Heart left ventricle (tissue), 16 donors: Measurements from ENCODE around the gene USHBP1. TPM values are rescaled to one million over a fixed set of nuclear protein-coding genes. Genes with fewer than 3 reads are reported as not detected.

Experiments used
- ATAC-seq, 4 donors: fragments of 200-7000 bp; cut with Tn5 transposase; one replicate each; pipeline ENCODE4 v1.9.1; 2020 to 2022; ENCODE audit warnings: moderate library complexity in 4 of 4, mild to moderate bottlenecking in 3 of 4, moderate number of reproducible peaks in 1 of 4
- DNase-seq, 5 donors: peaks; one replicate each; pipeline ENCODE4 v3.0.0-alpha.2; 2020
- H3K27ac ChIP-seq, 12 donors: fragments of 200-600 bp; sonication (generic) in 4 of 12; one replicate each; pipeline versions ENCODE4 v1.5.0 to v1.8.0; 2016 to 2022; ENCODE audit warnings: mild to moderate bottlenecking in 2 of 12
- H3K27me3 ChIP-seq, 9 donors: fragments of 200-600 bp; sonication (generic) in 2 of 9; one replicate each; pipeline versions ENCODE4 v1.5.1 to v1.8.0; 2016 to 2022; ENCODE audit warnings: mild to moderate bottlenecking in 3 of 9
- H3K36me3 ChIP-seq, 9 donors: fragments of 200-600 bp; sonication (generic) in 2 of 9; one replicate each; pipeline versions ENCODE4 v1.5.0 to v1.8.0; 2018 to 2022; ENCODE audit warnings: mild to moderate bottlenecking in 2 of 9
- H3K4me1 ChIP-seq, 12 donors: fragments of 200-600 bp; sonication (generic) in 4 of 12; one replicate each; pipeline versions ENCODE4 v1.5.0 to v1.8.0; 2016 to 2022; ENCODE audit warnings: mild to moderate bottlenecking in 3 of 12
- H3K4me3 ChIP-seq, 12 donors: fragments of 200-600 bp; sonication (generic) in 4 of 12; one replicate each; pipeline versions ENCODE4 v1.5.0 to v1.8.0; 2017 to 2022; ENCODE audit warnings: mild to moderate bottlenecking in 9 of 12, moderate library complexity in 4 of 12
- H3K9me3 ChIP-seq, 12 donors: fragments of 200-600 bp; sonication (generic) in 4 of 12; one replicate each; pipeline versions ENCODE4 v1.5.0 to v1.8.0; 2016 to 2022; ENCODE audit warnings: mild to moderate bottlenecking in 1 of 12
- POLR2A ChIP-seq, 2 donors: fragments of 450-650 bp; IDR thresholded peaks; one replicate each; pipeline ENCODE4 v1.6.1; 2017; ENCODE audit warnings: antibody characterized with exemption in 2 of 2, mild to moderate bottlenecking in 2 of 2, moderate library complexity in 2 of 2
- WGBS, 4 donors: extraction: QIAGEN DNeasy Blood & Tissue Kit in 2 of 4; methylation state at CpG; one replicate each; pipeline versions ENCODE4 v1.1.5 to v1.1.7; 2013 to 2018; 5-methylcytosine and 5-hydroxymethylcytosine counted together
- intact Hi-C, 10 donors: fragments of 100-400 bp; cut with DNase I; formaldehyde crosslinking; loops; one replicate each; pipeline versions ENCODE4 v1.11.1 to v1.14.2; 2022
- polyA plus RNA-seq, 2 donors: library from polyadenylated mRNA; stranded (reverse); fragments of 200-250 nt; gene quantifications; one replicate each; pipeline ENCODE4 v1.2.3, GENCODE V29; 2013
- total RNA-seq, 9 donors: library from RNA; depleted of rRNA in 2 of 9; stranded (reverse); fragments of >200 nt in 2 of 9; fragmentation: NEBNext Ultra II Directional in 3 of 9; extraction: Animal tissue kit (Norgen Biotek cat#: 25700) in 3 of 9; gene quantifications; one replicate each; pipeline versions ENCODE4 v1.1.0 to v1.2.4, GENCODE V29; 2016 to 2023
- TF ChIP-seq, protein P1 (sequence below), 12 donors: fragments of 200-600 bp; sonication (generic) in 4 of 12; IDR thresholded peaks; one replicate each; pipeline versions ENCODE4 v1.5.0 to v1.8.0; 2018 to 2022; ENCODE audit warnings: antibody characterized with exemption in 12 of 12, mild to moderate bottlenecking in 5 of 12
- donor health status: ischemic (EF 13 %, LVEDD 7.1; RV severe dilation, severe dysfunction).
- donor health status: healthy with polysubstance abuse.
- donor health status: DM: no; HTN: yes; CAD: no.
- donor health status: DM: no; HTN: no; CAD: no.
- donor health status: ischemic (EF 25% LVEDD 6.9; RV normal size, moderate dysfunction).
- donor health status: ischemic (EF 25% LVEDD 5.7; RV mildly dilated, moderate dysfunction).
- donor health status: healthy.
- donor health status: DM: yes; HTN: yes; CAD: no.
- donor health status: ischemic (EF 35%, LVEDD 5.7; RV mildly dilated, moderate dysfunction).
- donor health status: nonischemic (EF 11% LVEDD 7.7; RV severe dilation, severe dysfunction).
- donor health status: DM: yes; HTN: yes; CAD: no.
- donor health status: PGD.
- donor health status: ischemic (EF 29% LVEDD 5.4; RV normal size, mild dysfunction).
- donor health status: nonischemic (EF 23%, LVEDD 6.1; RV moderate dilation, normal function).

The USHBP1 gene
- total and polyA plus RNA-seq, 11 donors, result 3.7 to 14.6 (median 7.7) TPM

DNA sequence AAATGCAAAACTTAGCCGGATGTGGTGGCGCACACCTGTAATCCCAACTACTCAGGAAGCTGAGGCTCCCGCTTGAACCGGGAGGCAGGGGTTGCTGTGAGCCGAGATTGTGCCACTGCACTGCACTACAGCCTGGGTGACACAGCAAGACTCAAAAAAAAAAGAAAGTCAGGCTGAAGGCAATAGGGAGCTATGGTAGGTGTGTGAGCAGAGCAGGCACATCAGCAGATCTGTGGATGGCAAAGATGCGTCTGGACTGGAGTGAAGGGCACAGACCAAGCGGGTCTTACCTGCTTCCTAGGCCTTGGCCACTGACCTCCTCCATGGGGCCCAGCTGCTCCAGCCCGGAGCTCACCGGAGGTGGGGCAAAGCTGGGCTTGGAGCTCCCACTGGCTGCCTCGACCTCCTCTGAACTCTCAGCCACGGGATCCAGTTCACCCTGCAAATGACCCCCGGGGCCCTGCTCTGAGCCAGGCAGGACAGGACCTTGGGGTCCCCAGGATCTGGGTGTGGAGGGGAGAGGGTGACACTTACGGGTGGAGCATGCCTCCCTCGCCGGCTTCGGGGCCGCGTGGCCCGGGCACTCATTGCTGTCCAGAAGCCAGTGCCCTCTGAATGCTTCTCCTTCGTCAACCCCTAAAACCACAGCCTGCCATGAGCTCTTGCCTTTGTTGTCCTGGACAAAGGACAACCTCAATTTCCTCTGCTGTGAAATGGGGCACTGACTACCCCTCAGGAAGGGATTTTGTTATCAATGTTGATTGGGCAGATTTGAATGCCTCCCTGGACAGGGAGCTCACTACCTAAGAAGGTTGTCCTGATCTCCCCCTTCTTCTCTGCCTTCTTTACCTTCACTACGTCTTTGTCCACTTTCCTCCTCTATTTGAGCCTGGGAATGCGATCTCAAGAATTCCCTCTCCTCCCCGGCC lies 569 bp downstream of the USHBP1 start:
- Histone ChIP-seq H3K4me3 (peak overlapping the region; percentile 29 to 83 (median 60)), H3K36me3 (peaks cover 0 to 18% (median 4%) of the 10 kb centered on the region in 9 donors), H3K27me3 (no peaks in the 10 kb centered on the region), H3K27ac (peak overlapping the region; percentile 66 to 98 (median 88)), H3K4me1 (peaks cover 0 to 23% (median 15%) of the 10 kb centered on the region in 12 donors), H3K9me3 (peaks cover 0 to 11% (median 2%) of the 10 kb centered on the region in 12 donors)
- TF ChIP-seq POLR2A (IDR thresholded peaks at IDR 0.05), result no peak
- TF ChIP-seq, protein P1, sequence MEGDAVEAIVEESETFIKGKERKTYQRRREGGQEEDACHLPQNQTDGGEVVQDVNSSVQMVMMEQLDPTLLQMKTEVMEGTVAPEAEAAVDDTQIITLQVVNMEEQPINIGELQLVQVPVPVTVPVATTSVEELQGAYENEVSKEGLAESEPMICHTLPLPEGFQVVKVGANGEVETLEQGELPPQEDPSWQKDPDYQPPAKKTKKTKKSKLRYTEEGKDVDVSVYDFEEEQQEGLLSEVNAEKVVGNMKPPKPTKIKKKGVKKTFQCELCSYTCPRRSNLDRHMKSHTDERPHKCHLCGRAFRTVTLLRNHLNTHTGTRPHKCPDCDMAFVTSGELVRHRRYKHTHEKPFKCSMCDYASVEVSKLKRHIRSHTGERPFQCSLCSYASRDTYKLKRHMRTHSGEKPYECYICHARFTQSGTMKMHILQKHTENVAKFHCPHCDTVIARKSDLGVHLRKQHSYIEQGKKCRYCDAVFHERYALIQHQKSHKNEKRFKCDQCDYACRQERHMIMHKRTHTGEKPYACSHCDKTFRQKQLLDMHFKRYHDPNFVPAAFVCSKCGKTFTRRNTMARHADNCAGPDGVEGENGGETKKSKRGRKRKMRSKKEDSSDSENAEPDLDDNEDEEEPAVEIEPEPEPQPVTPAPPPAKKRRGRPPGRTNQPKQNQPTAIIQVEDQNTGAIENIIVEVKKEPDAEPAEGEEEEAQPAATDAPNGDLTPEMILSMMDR (IDR thresholded peaks at IDR 0.05), result no peak
- DNase-seq (no peak), ATAC-seq (no peak)
- intact Hi-C loops, result loop anchor here in 3 of 10 donors (5.0 to 10.0 kb wide), 2 partner anchors 47 to 189 kb away; partner anchors contain the start of genes USE1 (in 2 of the 3), HAUS8 (in 1 of the 3) and MYO9B (in 1 of the 3)
- WGBS, 4 donors, result 62 to 75% (median 69%) methylated on average over 13 to 23 of the region's 23 CpGs

GRCh38 chr19:17262557-17262956 lies 2.0 kb downstream of the USHBP1 start:
- ATAC-seq (no peak), DNase-seq (no peak)
- peak overlapping the region in 7 of 12 donors; percentile 12 to 97 (median 90) for H3K27ac ChIP-seq
- TF ChIP-seq, protein P1 (IDR thresholded peaks at IDR 0.05), result no peak
- no peak for TF ChIP-seq POLR2A (IDR thresholded peaks at IDR 0.05)
- H3K4me3 ChIP-seq, result peak overlapping the region in 10 of 12 donors; percentile 29 to 83 (median 62)
- no peaks in the 10 kb centered on the region for H3K27me3 ChIP-seq
- H3K9me3 ChIP-seq, result peaks cover 0 to 12% (median 2%) of the 10 kb centered on the region in 12 donors
- WGBS, 4 donors, result 52 to 68% (median 61%) methylated on average over 11 to 16 of the region's 16 CpGs
- peaks cover 0 to 29% (median 0%) of the 10 kb centered on the region in 9 donors for H3K36me3 ChIP-seq
- intact Hi-C loops, result loop anchor here in 3 of 10 donors (5.0 to 10.0 kb wide), 2 partner anchors 45 to 188 kb away; partner anchors contain the start of genes USE1 (in 2 of the 3), HAUS8 (in 1 of the 3) and MYO9B (in 1 of the 3)
- peaks cover 0 to 15% (median 7%) of the 10 kb centered on the region in 12 donors for H3K4me1 ChIP-seq

- intact Hi-C loops, result loop anchor here in 3 of 10 donors (2.0 to 10.0 kb wide), 3 partner anchors 22 to 186 kb away; partner anchors contain the start of genes USE1 (in 2 of the 3), HAUS8 (in 1 of the 3) and MYO9B (in 1 of the 3)
- TF ChIP-seq, protein P1 (IDR thresholded peaks at IDR 0.05), result peak; percentile 78 to 92 (median 88)
- no peak for TF ChIP-seq POLR2A (IDR thresholded peaks at IDR 0.05)
- peak; percentile 65 to 87 (median 84) for ATAC-seq
- WGBS, 4 donors, result 20 to 24% (median 22%) methylated on average over 15 of the region's 15 CpGs
- Histone ChIP-seq H3K27ac (no peak overlapping the region), H3K27me3 (no peaks in the 10 kb centered on the region), H3K4me3 (peak overlapping the region in 2 of 12 donors; percentile 9 to 17), H3K36me3 (peaks cover 0 to 36% (median 5%) of the 10 kb centered on the region in 9 donors), H3K4me1 (peaks cover 0 to 9% (median 5%) of the 10 kb centered on the region in 12 donors), H3K9me3 (peaks cover 0 to 12% (median 2%) of the 10 kb centered on the region in 12 donors)
- peak; percentile 73 to 90 (median 83) for DNase-seq
Measured at GRCh38 chr19:17260842-17261325, 3.7 kb downstream of the USHBP1 start.
